K562 (cell line): ENCODE data around the gene RBM7. TPM values are rescaled to one million over a fixed set of nuclear protein-coding genes. Genes with fewer than 3 reads are reported as not detected.

Source experiments
- FOXP1 ChIP-seq: sonication (generic); formaldehyde crosslinking; IDR thresholded peaks from 2 replicates; pipeline ENCODE4 v1.8.0; 2022; ENCODE audit warnings: mild to moderate bottlenecking, missing genetic modification reagents
- HNRNPLL ChIP-seq: fragments of 200-400 bp; formaldehyde crosslinking; IDR thresholded peaks from 2 replicates; pipeline ENCODE4 v1.6.1; 2017; ENCODE audit warnings: low read length, low read depth, mild to moderate bottlenecking; ENCODE audit not compliant: poor library complexity, severe bottlenecking
- HNRNPUL1 ChIP-seq: fragments of 200-400 bp; formaldehyde crosslinking; IDR thresholded peaks from 2 replicates; pipeline ENCODE4 v1.6.1; 2017; ENCODE audit warnings: low read length
- LCOR ChIP-seq: sonication (generic); formaldehyde crosslinking; IDR thresholded peaks from 2 replicates; pipeline ENCODE4 v1.8.0; 2022; ENCODE audit warnings: mild to moderate bottlenecking, missing genetic modification reagents
- NEUROD1 ChIP-seq: fragments of 150-350 bp; IDR thresholded peaks from 2 replicates; pipeline ENCODE4 v1.6.1; 2014; ENCODE audit warnings: borderline replicate concordance, low read length, low read depth; ENCODE audit not compliant: partially characterized antibody
- RAD21 ChIP-seq, 2 experiments: fragments of 250-450 bp in 1 of 2; fragments of 450-650 bp in 1 of 2; sonication (Bioruptor Pico) in 1 of 2; formaldehyde crosslinking in 1 of 2; IDR thresholded peaks in 1 of 2; conservative IDR thresholded peaks in 1 of 2; 2 replicates each; pipeline versions ENCODE4 v1.4.0 to v1.8.0; 2020 to 2022; ENCODE audit warnings: mild to moderate bottlenecking in 2 of 2, moderate library complexity in 1 of 2
- SAFB ChIP-seq: fragments of 200-400 bp; formaldehyde crosslinking; IDR thresholded peaks from 2 replicates; pipeline ENCODE4 v1.6.1; 2017; ENCODE audit warnings: low read depth, low read length, borderline replicate concordance
- SREBF1 ChIP-seq: fragments of 150-350 bp; IDR thresholded peaks from 2 replicates; pipeline ENCODE4 v1.6.1; 2014; ENCODE audit warnings: antibody characterized with exemption, low read depth, low read length, borderline replicate concordance
- TBL1XR1 ChIP-seq, 2 experiments: IDR thresholded peaks; 2 replicates each; pipeline ENCODE4 v1.6.1; 2012; ENCODE audit warnings: improper control_type of control experiment in 2 of 2, low read length in 2 of 2, mild to moderate bottlenecking in 1 of 2
- TOE1 ChIP-seq, 2 experiments: fragments of 450-650 bp in 1 of 2; sonication (generic) in 1 of 2; formaldehyde crosslinking in 1 of 2; IDR thresholded peaks; 2 replicates each; pipeline versions ENCODE4 v1.7.1 to v1.8.0; 2016 to 2022; ENCODE audit warnings: borderline replicate concordance in 2 of 2, mild to moderate bottlenecking in 2 of 2, antibody characterized with exemption in 1 of 2, inconsistent platforms in 1 of 2, low read depth in 1 of 2, missing genetic modification reagents in 1 of 2, moderate library complexity in 1 of 2
- polyA plus RNA-seq, 8 experiments: library from polyadenylated mRNA; depleted of rRNA in 4 of 8; stranded (reverse) in 5 of 8; unstranded in 3 of 8; fragments of >200 nt; fragmentation: Nextera tagmentation in 2 of 8; fragmentation: Illumina TruSeq in 1 of 8; extraction: Ambion mirVana in 2 of 8; extraction: Trizol in 1 of 8; gene quantifications; 2 replicates each; pipeline versions ENCODE4 v1.2.1 to v1.2.3, GENCODE V29; 2011 to 2014; ENCODE audit warnings: inconsistent platforms in 1 of 8, missing spikeins in 1 of 8
- total RNA-seq, 7 experiments: library from RNA; depleted of rRNA in 6 of 7; stranded (reverse); fragments of >200 nt in 6 of 7; fragmentation: Illumina TruSeq in 2 of 7; extraction: Trizol in 2 of 7; gene quantifications; 2 replicates each; pipeline versions ENCODE4 v1.2.1 to v1.2.3, GENCODE V29; 2011 to 2021; ENCODE audit warnings: low replicate concordance in 1 of 7
- TF ChIP-seq, protein P1 (sequence below), 2 experiments: fragments of 450-650 bp; IDR thresholded peaks; 2 replicates each; pipeline ENCODE4 v1.6.1; 2018; ENCODE audit warnings: mild to moderate bottlenecking in 2 of 2, low read depth in 1 of 2; ENCODE audit not compliant: partially characterized antibody in 2 of 2
- TF ChIP-seq, protein P2 (sequence below): sonication (generic); formaldehyde crosslinking; IDR thresholded peaks from 2 replicates; pipeline ENCODE4 v1.9.0; 2022; ENCODE audit warnings: mild to moderate bottlenecking, missing genetic modification reagents
- TF ChIP-seq, protein P3 (sequence below): sonication (generic); formaldehyde crosslinking; IDR thresholded peaks from 2 replicates; pipeline ENCODE4 v1.8.0; 2022; ENCODE audit warnings: mild to moderate bottlenecking, missing genetic modification reagents
- TF ChIP-seq, protein P4 (sequence below): fragments of 200-800 bp; sonication (Bioruptor generic); IDR thresholded peaks from 2 replicates; pipeline ENCODE4 v1.6.1; 2017; ENCODE audit warnings: missing genetic modification characterization, missing compliant biosample characterization

Gene RBM7
- total and polyA plus RNA-seq, 9 of the 15 experiments (the other 6 are each of a cell fraction or from before 2014, with no cell fraction given) = 26.0 to 76.8 (median 49.6) TPM

DNA sequence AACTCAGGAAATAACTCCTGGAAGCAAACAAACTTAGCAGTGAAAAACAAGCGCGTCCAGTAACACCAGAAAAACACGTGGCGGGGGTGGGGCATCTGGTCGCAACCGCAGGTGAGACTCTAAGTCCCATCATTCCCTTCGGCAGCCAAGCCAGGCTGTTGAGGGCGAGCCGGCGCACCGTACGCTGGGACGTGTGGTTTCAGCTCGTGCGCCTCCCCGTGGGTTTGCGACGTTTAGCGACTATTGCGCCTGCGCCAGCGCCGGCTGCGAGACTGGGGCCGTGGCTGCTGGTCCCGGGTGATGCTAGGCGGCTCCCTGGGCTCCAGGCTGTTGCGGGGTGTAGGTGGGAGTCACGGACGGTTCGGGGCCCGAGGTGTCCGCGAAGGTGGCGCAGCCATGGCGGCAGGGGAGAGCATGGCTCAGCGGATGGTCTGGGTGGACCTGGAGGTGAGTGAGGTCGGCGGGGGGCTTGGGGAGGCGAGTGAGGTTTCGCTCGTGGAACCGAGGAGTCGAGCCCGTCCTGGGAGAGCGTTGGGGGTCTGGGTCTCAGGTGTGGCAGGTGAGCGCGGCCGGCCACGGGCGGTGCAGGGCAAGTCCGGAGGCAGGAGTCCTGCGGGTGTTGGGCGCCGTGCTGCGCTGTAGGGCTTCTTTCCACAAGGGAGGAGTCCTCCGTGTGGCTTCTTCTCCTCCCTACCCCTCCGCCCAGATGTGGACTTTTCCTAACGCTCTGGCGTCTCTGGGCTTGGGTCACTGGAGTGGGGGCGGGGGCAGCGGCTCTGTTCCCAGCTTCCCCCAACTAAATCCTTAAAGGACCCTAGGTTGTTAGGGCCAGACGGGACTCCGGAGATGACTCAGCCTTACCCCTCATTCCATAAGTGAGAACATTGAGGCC lies 39.0 kb downstream of the RBM7 start, which contains the start of gene REXO2 (continued):
- TF ChIP-seq, protein P1, sequence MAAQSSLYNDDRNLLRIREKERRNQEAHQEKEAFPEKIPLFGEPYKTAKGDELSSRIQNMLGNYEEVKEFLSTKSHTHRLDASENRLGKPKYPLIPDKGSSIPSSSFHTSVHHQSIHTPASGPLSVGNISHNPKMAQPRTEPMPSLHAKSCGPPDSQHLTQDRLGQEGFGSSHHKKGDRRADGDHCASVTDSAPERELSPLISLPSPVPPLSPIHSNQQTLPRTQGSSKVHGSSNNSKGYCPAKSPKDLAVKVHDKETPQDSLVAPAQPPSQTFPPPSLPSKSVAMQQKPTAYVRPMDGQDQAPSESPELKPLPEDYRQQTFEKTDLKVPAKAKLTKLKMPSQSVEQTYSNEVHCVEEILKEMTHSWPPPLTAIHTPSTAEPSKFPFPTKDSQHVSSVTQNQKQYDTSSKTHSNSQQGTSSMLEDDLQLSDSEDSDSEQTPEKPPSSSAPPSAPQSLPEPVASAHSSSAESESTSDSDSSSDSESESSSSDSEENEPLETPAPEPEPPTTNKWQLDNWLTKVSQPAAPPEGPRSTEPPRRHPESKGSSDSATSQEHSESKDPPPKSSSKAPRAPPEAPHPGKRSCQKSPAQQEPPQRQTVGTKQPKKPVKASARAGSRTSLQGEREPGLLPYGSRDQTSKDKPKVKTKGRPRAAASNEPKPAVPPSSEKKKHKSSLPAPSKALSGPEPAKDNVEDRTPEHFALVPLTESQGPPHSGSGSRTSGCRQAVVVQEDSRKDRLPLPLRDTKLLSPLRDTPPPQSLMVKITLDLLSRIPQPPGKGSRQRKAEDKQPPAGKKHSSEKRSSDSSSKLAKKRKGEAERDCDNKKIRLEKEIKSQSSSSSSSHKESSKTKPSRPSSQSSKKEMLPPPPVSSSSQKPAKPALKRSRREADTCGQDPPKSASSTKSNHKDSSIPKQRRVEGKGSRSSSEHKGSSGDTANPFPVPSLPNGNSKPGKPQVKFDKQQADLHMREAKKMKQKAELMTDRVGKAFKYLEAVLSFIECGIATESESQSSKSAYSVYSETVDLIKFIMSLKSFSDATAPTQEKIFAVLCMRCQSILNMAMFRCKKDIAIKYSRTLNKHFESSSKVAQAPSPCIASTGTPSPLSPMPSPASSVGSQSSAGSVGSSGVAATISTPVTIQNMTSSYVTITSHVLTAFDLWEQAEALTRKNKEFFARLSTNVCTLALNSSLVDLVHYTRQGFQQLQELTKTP (IDR thresholded peaks at IDR 0.05; ENCODE audit: low read depth in 1 of 2, partially characterized antibody in 2 of 2) = peak in 1 of 2 experiments; percentile 98
- TF ChIP-seq, protein P2, sequence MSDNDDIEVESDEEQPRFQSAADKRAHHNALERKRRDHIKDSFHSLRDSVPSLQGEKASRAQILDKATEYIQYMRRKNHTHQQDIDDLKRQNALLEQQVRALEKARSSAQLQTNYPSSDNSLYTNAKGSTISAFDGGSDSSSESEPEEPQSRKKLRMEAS (CRISPR knock-in tag) = peak; percentile 97
- TF ChIP-seq SAFB (peak; percentile 81), RAD21 (CRISPR knock-in tag; conservative IDR thresholded peaks at IDR 0.05 in 1 of 2, IDR thresholded peaks at IDR 0.05 in 1 of 2) (peak; percentile 7 to 23; a peak in 1 of 4 replicates), TBL1XR1 (IDR thresholded peaks at IDR 0.05; ENCODE audit: low read length in 2 of 2) (no peak), NEUROD1 (no peak), HNRNPUL1 (no peak), HNRNPLL (peak; percentile 82), LCOR (CRISPR knock-in tag) (peak; percentile 78; the same call in 1 of the 2 replicates), SREBF1 (0 out of 2 replicates have a peak, but pooled peaks have one; percentile 62), TOE1 (IDR thresholded peaks at IDR 0.05; ENCODE audit: borderline replicate concordance) (no peak), TOE1 (CRISPR knock-in tag; IDR thresholded peaks at IDR 0.05; ENCODE audit: borderline replicate concordance, low read depth) (peak; percentile 53; the same call in 1 of the 2 replicates), FOXP1 (CRISPR knock-in tag) (peak; percentile 93)
- TF ChIP-seq, protein P3, sequence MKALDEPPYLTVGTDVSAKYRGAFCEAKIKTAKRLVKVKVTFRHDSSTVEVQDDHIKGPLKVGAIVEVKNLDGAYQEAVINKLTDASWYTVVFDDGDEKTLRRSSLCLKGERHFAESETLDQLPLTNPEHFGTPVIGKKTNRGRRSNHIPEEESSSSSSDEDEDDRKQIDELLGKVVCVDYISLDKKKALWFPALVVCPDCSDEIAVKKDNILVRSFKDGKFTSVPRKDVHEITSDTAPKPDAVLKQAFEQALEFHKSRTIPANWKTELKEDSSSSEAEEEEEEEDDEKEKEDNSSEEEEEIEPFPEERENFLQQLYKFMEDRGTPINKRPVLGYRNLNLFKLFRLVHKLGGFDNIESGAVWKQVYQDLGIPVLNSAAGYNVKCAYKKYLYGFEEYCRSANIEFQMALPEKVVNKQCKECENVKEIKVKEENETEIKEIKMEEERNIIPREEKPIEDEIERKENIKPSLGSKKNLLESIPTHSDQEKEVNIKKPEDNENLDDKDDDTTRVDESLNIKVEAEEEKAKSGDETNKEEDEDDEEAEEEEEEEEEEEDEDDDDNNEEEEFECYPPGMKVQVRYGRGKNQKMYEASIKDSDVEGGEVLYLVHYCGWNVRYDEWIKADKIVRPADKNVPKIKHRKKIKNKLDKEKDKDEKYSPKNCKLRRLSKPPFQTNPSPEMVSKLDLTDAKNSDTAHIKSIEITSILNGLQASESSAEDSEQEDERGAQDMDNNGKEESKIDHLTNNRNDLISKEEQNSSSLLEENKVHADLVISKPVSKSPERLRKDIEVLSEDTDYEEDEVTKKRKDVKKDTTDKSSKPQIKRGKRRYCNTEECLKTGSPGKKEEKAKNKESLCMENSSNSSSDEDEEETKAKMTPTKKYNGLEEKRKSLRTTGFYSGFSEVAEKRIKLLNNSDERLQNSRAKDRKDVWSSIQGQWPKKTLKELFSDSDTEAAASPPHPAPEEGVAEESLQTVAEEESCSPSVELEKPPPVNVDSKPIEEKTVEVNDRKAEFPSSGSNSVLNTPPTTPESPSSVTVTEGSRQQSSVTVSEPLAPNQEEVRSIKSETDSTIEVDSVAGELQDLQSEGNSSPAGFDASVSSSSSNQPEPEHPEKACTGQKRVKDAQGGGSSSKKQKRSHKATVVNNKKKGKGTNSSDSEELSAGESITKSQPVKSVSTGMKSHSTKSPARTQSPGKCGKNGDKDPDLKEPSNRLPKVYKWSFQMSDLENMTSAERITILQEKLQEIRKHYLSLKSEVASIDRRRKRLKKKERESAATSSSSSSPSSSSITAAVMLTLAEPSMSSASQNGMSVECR = peak; percentile 93
- TF ChIP-seq, protein P4, sequence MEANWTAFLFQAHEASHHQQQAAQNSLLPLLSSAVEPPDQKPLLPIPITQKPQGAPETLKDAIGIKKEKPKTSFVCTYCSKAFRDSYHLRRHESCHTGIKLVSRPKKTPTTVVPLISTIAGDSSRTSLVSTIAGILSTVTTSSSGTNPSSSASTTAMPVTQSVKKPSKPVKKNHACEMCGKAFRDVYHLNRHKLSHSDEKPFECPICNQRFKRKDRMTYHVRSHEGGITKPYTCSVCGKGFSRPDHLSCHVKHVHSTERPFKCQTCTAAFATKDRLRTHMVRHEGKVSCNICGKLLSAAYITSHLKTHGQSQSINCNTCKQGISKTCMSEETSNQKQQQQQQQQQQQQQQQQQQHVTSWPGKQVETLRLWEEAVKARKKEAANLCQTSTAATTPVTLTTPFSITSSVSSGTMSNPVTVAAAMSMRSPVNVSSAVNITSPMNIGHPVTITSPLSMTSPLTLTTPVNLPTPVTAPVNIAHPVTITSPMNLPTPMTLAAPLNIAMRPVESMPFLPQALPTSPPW (CRISPR knock-in tag) = peak; percentile 59; the same call in 1 of the 2 replicates
